Neutrophil (primary cell): ENCODE measurements around the gene ARID4B.

Experiments used
- H3K27ac ChIP-seq: fragments of 200-600 bp; sonication (generic); 2 replicates; pipeline ENCODE4 v1.5.1; 2016; ENCODE audit warnings: mild to moderate bottlenecking, moderate library complexity
- H3K27me3 ChIP-seq: fragments of 200-600 bp; sonication (generic); 2 replicates; pipeline ENCODE4 v1.6.0; 2016; ENCODE audit warnings: mild to moderate bottlenecking
- H3K36me3 ChIP-seq: fragments of 200-600 bp; sonication (generic); 2 replicates; pipeline ENCODE4 v1.5.1; 2017
- H3K4me1 ChIP-seq, 2 experiments: fragments of 200-600 bp in 1 of 2; sonication (generic) in 1 of 2; 1 replicate in 1 of 2; 2 replicates in 1 of 2; pipeline versions ENCODE4 v1.5.1 to v1.6.1; 2013 to 2016; ENCODE audit warnings: low read depth in 1 of 2, low read length in 1 of 2, mild to moderate bottlenecking in 1 of 2, moderate library complexity in 1 of 2; ENCODE audit not compliant: control insufficient read depth in 1 of 2, insufficient read depth in 1 of 2
- H3K4me3 ChIP-seq, 2 experiments: fragments of 200-600 bp in 1 of 2; sonication (generic) in 1 of 2; 1 replicate in 1 of 2; 2 replicates in 1 of 2; pipeline ENCODE4 v1.5.1; 2013 to 2016; ENCODE audit warnings: low read depth in 1 of 2, low read length in 1 of 2, mild to moderate bottlenecking in 1 of 2, moderate library complexity in 1 of 2
- H3K9me3 ChIP-seq: fragments of 200-600 bp; sonication (generic); 2 replicates; pipeline ENCODE4 v1.5.1; 2016
- TF ChIP-seq, protein P1 (sequence below): fragments of 200-600 bp; sonication (generic); IDR thresholded peaks from 2 replicates; pipeline ENCODE4 v1.5.1; 2016; ENCODE audit warnings: antibody characterized with exemption

ARID4B gene, protein sequence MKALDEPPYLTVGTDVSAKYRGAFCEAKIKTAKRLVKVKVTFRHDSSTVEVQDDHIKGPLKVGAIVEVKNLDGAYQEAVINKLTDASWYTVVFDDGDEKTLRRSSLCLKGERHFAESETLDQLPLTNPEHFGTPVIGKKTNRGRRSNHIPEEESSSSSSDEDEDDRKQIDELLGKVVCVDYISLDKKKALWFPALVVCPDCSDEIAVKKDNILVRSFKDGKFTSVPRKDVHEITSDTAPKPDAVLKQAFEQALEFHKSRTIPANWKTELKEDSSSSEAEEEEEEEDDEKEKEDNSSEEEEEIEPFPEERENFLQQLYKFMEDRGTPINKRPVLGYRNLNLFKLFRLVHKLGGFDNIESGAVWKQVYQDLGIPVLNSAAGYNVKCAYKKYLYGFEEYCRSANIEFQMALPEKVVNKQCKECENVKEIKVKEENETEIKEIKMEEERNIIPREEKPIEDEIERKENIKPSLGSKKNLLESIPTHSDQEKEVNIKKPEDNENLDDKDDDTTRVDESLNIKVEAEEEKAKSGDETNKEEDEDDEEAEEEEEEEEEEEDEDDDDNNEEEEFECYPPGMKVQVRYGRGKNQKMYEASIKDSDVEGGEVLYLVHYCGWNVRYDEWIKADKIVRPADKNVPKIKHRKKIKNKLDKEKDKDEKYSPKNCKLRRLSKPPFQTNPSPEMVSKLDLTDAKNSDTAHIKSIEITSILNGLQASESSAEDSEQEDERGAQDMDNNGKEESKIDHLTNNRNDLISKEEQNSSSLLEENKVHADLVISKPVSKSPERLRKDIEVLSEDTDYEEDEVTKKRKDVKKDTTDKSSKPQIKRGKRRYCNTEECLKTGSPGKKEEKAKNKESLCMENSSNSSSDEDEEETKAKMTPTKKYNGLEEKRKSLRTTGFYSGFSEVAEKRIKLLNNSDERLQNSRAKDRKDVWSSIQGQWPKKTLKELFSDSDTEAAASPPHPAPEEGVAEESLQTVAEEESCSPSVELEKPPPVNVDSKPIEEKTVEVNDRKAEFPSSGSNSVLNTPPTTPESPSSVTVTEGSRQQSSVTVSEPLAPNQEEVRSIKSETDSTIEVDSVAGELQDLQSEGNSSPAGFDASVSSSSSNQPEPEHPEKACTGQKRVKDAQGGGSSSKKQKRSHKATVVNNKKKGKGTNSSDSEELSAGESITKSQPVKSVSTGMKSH (N-terminal part only)

DNA sequence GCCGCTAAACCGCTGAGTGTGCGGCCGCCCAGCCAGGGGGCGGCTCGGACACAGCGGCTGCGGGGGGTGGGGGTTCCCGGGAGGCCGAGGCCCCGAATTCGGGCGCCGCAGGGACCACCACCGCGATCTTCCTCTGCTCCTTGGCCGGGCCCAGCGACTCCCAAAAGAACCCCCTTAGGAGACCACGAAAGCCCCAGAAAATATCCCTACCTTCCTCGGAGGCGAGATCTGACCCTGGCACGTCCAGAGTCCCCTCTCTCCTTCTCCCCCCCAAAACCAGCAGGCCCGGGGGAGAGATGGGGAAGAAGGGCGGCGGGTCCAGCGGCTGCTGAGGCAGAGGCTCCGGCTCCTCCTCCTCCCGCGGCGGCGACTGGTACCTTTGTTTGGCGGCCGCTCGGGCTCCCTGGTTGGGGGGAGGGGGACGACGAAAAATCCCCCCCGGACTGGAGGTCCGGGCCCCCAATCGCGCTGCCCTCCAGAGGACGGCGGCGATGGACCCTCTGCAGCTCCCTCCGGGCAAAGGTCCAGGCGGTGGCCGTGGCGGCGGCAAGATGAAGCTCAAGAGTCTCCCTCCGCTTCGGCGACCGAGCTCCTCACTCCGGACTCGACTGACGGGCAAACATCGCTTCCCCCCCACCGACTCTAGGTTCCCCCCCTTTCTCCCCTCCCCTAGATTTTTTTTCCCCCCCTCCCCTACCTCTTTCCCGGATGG is at the start of gene ARID4B:
TSS of gene ARID4B (minus strand) at position 621 of the 712 bp plus-strand sequence. CDS start 1,260 bp downstream, outside the sequence.
- Histone ChIP-seq H3K9me3 (no peaks in the 10 kb centered on the region), H3K27ac (peak within 1 kb of the TSS; percentile 97), H3K27me3 (no peaks in the 10 kb centered on the region), H3K4me1 (peaks cover 62 to 67% of the 10 kb centered on the region in 2 experiments), H3K36me3 (no peaks in the 10 kb centered on the region), H3K4me3 (peak within 1 kb of the TSS; percentile 96 to 97)
- TF ChIP-seq, protein P1, sequence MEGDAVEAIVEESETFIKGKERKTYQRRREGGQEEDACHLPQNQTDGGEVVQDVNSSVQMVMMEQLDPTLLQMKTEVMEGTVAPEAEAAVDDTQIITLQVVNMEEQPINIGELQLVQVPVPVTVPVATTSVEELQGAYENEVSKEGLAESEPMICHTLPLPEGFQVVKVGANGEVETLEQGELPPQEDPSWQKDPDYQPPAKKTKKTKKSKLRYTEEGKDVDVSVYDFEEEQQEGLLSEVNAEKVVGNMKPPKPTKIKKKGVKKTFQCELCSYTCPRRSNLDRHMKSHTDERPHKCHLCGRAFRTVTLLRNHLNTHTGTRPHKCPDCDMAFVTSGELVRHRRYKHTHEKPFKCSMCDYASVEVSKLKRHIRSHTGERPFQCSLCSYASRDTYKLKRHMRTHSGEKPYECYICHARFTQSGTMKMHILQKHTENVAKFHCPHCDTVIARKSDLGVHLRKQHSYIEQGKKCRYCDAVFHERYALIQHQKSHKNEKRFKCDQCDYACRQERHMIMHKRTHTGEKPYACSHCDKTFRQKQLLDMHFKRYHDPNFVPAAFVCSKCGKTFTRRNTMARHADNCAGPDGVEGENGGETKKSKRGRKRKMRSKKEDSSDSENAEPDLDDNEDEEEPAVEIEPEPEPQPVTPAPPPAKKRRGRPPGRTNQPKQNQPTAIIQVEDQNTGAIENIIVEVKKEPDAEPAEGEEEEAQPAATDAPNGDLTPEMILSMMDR: no peak

DNA sequence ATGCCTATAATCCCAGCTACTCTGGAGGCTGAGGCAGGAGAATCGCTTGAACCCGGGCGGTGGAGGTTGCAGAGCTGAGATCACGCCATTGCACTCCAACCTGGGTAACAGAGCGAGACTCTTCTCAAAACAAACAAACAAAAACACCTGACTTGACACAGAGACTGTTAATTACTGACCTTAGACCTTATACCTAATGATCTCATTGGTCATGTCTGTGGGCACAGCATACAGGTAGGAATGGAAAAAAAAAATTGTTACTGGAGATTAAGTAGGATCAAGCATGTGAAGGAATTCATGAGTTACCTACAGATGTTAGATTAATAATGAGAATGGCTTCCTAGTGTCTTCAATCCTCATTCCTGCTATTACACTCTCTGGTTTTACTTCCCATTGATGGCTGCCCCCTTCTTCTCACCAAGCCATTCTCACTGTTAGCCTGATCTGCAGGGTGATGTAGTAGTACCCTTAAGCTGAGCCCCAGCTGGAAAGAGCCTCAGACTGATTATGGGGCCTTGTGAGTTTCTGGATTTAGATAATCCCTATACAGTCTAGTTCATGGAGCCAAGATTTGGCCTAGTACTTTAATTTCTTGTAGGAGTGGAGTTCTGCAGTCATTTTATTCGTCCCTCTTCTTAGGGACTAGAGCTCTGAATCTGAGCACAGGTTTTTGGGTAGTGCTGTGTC is 48.1 kb upstream of the ARID4B start:
- no peak overlapping the region for H3K27ac ChIP-seq
- TF ChIP-seq, protein P1: no peak
- H3K9me3 ChIP-seq: no peaks in the 10 kb centered on the region
- H3K4me1 ChIP-seq: no peaks in the 10 kb centered on the region
- no peaks in the 10 kb centered on the region for H3K27me3 ChIP-seq
- no peak overlapping the region for H3K4me3 ChIP-seq
- peaks cover 21% of the 10 kb centered on the region for H3K36me3 ChIP-seq

- H3K4me3 ChIP-seq: no peak overlapping the region
- no peaks in the 10 kb centered on the region for H3K9me3 ChIP-seq
- no peaks in the 10 kb centered on the region for H3K27me3 ChIP-seq
- TF ChIP-seq, protein P1: no peak
- peaks cover 15 to 16% of the 10 kb centered on the region in 2 experiments for H3K4me1 ChIP-seq
- H3K36me3 ChIP-seq: no peaks in the 10 kb centered on the region
- H3K27ac ChIP-seq: no peak overlapping the region
Observed at GRCh38 chr1:235369802-235370201, 41.8 kb upstream of the ARID4B start.

DNA sequence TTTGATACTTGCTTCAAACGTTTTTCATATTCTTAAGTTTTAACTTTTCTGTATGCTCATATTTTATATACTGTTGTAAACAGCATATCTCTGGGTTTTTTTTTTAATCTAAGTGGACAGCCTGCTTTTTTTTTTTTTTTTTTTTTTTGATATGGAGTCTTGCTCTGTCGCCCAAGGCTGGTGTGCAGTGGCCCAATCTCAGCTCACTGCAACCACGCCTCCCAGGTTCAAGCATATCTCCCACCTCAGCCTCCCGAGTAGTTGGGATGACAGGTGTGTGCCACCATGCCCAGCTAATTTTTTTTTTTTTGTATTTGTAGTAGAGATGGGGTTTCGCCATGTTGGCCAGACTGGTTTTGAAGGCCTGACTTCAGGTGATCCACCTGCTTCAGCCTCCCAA is 40.4 kb upstream of the ARID4B start:
- Histone ChIP-seq H3K27ac (no peak overlapping the region), H3K36me3 (no peaks in the 10 kb centered on the region), H3K9me3 (no peaks in the 10 kb centered on the region), H3K27me3 (no peaks in the 10 kb centered on the region), H3K4me1 (peaks cover 15 to 16% of the 10 kb centered on the region in 2 experiments), H3K4me3 (peak overlapping the region in 1 of 2 experiments; percentile 87)
- TF ChIP-seq, protein P1: no peak
